Measurements from ENCODE around the gene GALK1.

DNA sequence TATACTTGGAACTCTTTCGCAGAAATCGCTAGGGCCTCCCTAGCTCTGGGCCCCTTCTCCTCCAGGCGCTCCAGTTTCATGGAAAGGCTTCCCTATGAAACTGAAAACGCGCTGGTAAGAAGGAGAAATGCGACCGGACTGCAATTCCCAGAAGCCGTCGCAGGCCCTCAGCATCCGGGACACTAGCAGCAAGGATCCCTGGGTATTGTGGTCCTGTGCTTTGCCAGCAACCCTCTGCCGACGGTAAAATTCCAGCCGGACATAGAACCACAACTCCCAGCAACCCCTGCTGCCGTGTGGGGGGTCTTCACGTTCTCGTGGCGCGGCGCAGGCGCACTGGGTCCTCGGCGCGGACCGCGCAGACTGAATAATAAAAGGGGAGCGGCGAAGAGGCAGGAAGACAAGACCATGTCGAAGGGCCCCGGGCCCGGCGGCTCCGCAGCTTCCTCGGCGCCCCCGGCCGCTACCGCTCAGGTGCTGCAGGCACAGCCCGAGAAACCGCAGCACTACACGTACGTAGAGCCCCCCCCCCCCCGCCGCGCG is 19.6 kb upstream of the GALK1 start, which contains the start of gene UNK:
- TF ChIP-seq, protein P1, sequence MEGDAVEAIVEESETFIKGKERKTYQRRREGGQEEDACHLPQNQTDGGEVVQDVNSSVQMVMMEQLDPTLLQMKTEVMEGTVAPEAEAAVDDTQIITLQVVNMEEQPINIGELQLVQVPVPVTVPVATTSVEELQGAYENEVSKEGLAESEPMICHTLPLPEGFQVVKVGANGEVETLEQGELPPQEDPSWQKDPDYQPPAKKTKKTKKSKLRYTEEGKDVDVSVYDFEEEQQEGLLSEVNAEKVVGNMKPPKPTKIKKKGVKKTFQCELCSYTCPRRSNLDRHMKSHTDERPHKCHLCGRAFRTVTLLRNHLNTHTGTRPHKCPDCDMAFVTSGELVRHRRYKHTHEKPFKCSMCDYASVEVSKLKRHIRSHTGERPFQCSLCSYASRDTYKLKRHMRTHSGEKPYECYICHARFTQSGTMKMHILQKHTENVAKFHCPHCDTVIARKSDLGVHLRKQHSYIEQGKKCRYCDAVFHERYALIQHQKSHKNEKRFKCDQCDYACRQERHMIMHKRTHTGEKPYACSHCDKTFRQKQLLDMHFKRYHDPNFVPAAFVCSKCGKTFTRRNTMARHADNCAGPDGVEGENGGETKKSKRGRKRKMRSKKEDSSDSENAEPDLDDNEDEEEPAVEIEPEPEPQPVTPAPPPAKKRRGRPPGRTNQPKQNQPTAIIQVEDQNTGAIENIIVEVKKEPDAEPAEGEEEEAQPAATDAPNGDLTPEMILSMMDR (conservative IDR thresholded peaks at IDR 0.05 in 1 of 2, IDR thresholded peaks at IDR 0.05 in 1 of 2; ENCODE audit: extremely low read depth in 1 of 2, insufficient read depth in 1 of 2, low read depth in 1 of 2, low read length in 2 of 2): no peak
- TF ChIP-seq EZH2 (IDR thresholded peaks at IDR 0.05; ENCODE audit: borderline replicate concordance, low read length): no peak
